Esophagus muscularis mucosa (tissue), 4 donors: ENCODE data around the gene HSCB. TPM values are rescaled to one million over a fixed set of nuclear protein-coding genes. Genes with fewer than 3 reads are reported as not detected.
"Not testable (repeated sequence)": the region's sequence is repeated elsewhere in the genome, so short reads cannot be mapped to it uniquely, and the experiment has no call there.

ENCODE experiments used
- DNase-seq: peaks from one replicate; pipeline ENCODE4 v3.0.0-alpha.2; 2017; ENCODE audit errors: extremely low spot score
- H3K27ac ChIP-seq, 4 donors: fragments of 200-600 bp; sonication (generic); replicated peaks in 1 of 4; 1 replicate in 3 of 4; 2 replicates in 1 of 4; pipeline ENCODE4 v1.5.1; 2016 to 2019; ENCODE audit warnings: mild to moderate bottlenecking in 1 of 4
- H3K27me3 ChIP-seq, 4 donors: fragments of 200-600 bp; sonication (generic); one replicate each; pipeline versions ENCODE4 v1.5.1 to v1.6.0; 2016 to 2019
- H3K36me3 ChIP-seq, 4 donors: fragments of 200-600 bp; sonication (generic); one replicate each; pipeline ENCODE4 v1.5.1; 2016 to 2019
- H3K4me1 ChIP-seq, 4 donors: fragments of 200-600 bp; sonication (generic); one replicate each; pipeline ENCODE4 v1.5.1; 2016 to 2019
- H3K4me3 ChIP-seq, 4 donors: fragments of 200-600 bp; sonication (generic); 1 replicate in 2 of 4; 2 replicates in 2 of 4; pipeline ENCODE4 v1.5.1; 2016 to 2019; ENCODE audit warnings: mild to moderate bottlenecking in 4 of 4, moderate library complexity in 1 of 4
- H3K9me3 ChIP-seq, 4 donors: fragments of 200-600 bp; sonication (generic); 1 replicate in 3 of 4; 2 replicates in 1 of 4; pipeline ENCODE4 v1.5.1; 2016 to 2019
- EP300 ChIP-seq: sonication (generic); formaldehyde crosslinking; IDR thresholded peaks from one replicate; pipeline ENCODE4 v1.6.1; 2017; ENCODE audit warnings: antibody characterized with exemption
- POLR2A ChIP-seq: fragments of 450-650 bp; IDR thresholded peaks from one replicate; pipeline ENCODE4 v1.6.1; 2017; ENCODE audit warnings: antibody characterized with exemption, moderate library complexity, mild to moderate bottlenecking, low read depth
- POLR2AphosphoS5 ChIP-seq, 2 donors: sonication (generic); formaldehyde crosslinking; IDR thresholded peaks; one replicate each; pipeline ENCODE4 v1.6.1; 2017; ENCODE audit warnings: antibody characterized with exemption in 2 of 2
- WGBS: methylation state at CpG from one replicate; pipeline ENCODE4 v1.1.5; 2018; 5-methylcytosine and 5-hydroxymethylcytosine counted together
- intact Hi-C: fragments of 100-400 bp; cut with DNase I; formaldehyde crosslinking; loops from one replicate; pipeline ENCODE4 v1.15.1; 2023
- total RNA-seq, 4 donors: library from RNA; depleted of rRNA; stranded (reverse); fragments of >200 nt; gene quantifications; one replicate each; pipeline versions ENCODE4 v1.1.0 to v1.2.1, GENCODE V29; 2016
- TF ChIP-seq, protein P1 (sequence below), 3 experiments: fragments of 200-600 bp in 2 of 3; fragments of 450-650 bp in 1 of 3; sonication (generic) in 2 of 3; IDR thresholded peaks; one replicate each; pipeline ENCODE4 v1.5.1; 2017 to 2019; ENCODE audit warnings: antibody characterized with exemption in 3 of 3, mild to moderate bottlenecking in 2 of 3, moderate library complexity in 1 of 3

The HSCB gene
- total RNA-seq, 4 donors from 2014 or later = 13.7 to 30.0 (median 15.7) TPM

DNA sequence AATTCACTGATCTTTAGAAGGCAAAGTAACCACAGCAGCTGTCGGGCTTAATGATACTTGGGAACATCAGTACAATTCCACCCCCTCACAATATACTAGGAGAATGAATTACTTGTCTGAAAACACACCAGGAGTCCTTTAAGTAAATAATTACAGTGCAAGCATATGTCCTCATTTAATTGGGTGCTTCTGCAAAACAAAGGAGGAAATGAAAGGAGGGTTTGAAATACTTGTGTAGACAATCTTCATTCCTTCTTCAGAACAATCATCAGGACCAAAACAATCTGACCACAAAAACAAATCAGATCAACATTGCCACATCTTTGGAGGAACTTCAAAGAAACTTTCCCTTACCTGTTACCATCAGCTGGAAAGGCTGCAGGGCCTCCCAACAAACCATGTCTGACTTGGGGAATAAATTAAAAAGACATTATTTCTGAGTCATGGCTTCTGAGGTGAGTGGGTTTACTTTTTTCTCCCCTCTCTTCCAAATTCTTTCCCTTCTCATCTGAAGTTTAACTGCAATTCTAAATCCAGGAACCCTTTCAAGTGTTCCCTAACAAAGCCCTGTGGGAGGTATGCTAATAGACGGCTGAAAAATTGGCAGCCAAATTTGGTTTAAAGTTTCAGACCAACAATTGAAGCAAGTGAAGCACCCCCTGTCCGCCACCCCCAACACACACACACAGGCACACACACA is 18.2 kb downstream of the HSCB start:
- Histone ChIP-seq H3K4me1 (no peaks in the 10 kb centered on the region), H3K27me3 (no peaks in the 10 kb centered on the region), H3K4me3 (no peak overlapping the region), H3K27ac (no peak overlapping the region), H3K36me3 (peaks cover 0 to 6% (median 0%) of the 10 kb centered on the region in 4 donors), H3K9me3 (no peaks in the 10 kb centered on the region)
- 73% methylated on average over 3 of the region's 3 CpGs for WGBS
- DNase-seq = no peak
- TF ChIP-seq, protein P1, sequence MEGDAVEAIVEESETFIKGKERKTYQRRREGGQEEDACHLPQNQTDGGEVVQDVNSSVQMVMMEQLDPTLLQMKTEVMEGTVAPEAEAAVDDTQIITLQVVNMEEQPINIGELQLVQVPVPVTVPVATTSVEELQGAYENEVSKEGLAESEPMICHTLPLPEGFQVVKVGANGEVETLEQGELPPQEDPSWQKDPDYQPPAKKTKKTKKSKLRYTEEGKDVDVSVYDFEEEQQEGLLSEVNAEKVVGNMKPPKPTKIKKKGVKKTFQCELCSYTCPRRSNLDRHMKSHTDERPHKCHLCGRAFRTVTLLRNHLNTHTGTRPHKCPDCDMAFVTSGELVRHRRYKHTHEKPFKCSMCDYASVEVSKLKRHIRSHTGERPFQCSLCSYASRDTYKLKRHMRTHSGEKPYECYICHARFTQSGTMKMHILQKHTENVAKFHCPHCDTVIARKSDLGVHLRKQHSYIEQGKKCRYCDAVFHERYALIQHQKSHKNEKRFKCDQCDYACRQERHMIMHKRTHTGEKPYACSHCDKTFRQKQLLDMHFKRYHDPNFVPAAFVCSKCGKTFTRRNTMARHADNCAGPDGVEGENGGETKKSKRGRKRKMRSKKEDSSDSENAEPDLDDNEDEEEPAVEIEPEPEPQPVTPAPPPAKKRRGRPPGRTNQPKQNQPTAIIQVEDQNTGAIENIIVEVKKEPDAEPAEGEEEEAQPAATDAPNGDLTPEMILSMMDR (IDR thresholded peaks at IDR 0.05) = no peak
- no peak for TF ChIP-seq EP300
- TF ChIP-seq POLR2AphosphoS5 (IDR thresholded peaks at IDR 0.05) = no peak
- no peak for TF ChIP-seq POLR2A
- intact Hi-C loops = no loop called here

DNA sequence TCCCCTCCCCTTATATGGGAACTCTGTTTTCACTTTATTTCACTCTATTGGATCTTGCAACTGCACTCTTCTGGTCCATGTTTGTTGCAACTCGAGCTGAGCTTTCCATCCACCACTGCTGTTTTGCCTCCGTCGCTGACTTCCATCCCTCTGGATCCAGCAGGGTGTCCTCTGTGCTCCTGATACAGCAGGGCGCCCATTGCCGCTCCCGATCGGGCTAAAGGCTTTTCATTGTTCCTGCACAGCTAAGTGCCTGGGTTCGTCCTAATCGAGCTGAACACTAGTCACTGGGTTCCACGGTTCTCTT is 19.6 kb downstream of the HSCB start:
- no peak overlapping the region for H3K4me3 ChIP-seq
- 91% methylated on average over 10 of the region's 10 CpGs for WGBS
- DNase-seq = no peak
- H3K36me3 ChIP-seq = peaks cover 0 to 3% (median 0%) of the 10 kb centered on the region in 4 donors
- TF ChIP-seq POLR2A (no peak), EP300 (no peak), POLR2AphosphoS5 (IDR thresholded peaks at IDR 0.05) (no peak)
- TF ChIP-seq, protein P1 (IDR thresholded peaks at IDR 0.05) = no peak
- no peak overlapping the region for H3K27ac ChIP-seq
- H3K4me1 ChIP-seq = no peaks in the 10 kb centered on the region
- H3K27me3 ChIP-seq = no peaks in the 10 kb centered on the region
- intact Hi-C loops = no loop called here
- no peaks in the 10 kb centered on the region for H3K9me3 ChIP-seq

DNA sequence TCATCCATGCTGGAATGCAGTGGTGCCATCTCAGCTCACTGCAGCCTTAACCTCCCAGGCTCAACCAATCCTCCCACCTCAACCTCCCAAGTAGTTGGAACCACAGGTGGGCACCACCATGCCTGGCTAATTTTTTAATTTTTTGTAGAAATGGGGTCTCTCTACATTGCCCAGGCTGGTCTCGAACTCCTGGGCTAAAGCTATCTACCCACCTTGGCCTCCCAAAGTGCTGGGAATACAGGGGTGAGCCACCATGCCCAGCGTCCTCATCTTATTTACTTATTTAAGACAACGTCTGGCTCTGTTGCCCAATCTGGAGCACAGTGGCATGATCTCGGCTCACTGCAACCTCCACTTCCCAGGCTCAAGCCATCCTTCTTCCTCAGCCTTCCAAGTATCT is 20.2 kb downstream of the HSCB start:
- H3K4me1 ChIP-seq, intact Hi-C loops, H3K27ac ChIP-seq, H3K4me3 ChIP-seq, H3K27me3 ChIP-seq, H3K36me3 ChIP-seq, H3K9me3 ChIP-seq, DNase-seq: not testable (repeated sequence)
- WGBS = 89% methylated on average over 4 of the region's 4 CpGs

DNA sequence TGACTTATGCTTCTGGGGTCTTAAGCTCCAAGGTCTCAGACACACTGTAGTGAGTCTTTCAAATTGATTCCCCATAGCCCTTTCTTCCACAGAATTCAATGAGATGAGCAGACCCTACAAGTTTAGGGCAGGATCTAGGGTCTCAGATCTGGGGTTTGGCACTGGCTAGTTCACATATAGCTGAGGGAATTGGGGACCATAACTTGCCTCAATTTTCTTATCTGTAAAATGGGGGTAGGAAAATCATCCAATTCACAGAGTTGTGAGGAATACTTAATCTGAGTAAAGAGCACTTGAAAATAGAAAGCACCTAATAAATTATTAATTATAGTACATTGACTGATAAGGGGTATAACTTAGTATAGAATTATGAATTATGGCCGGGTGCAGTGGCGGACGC is 24.8 kb downstream of the HSCB start:
- no peak overlapping the region for H3K27ac ChIP-seq
- H3K36me3 ChIP-seq = no peaks in the 10 kb centered on the region
- no peaks in the 10 kb centered on the region for H3K4me1 ChIP-seq
- H3K27me3 ChIP-seq = no peaks in the 10 kb centered on the region
- no peak overlapping the region for H3K4me3 ChIP-seq
- no peak for TF ChIP-seq POLR2A
- TF ChIP-seq, protein P1 (IDR thresholded peaks at IDR 0.05) = no peak
- TF ChIP-seq POLR2AphosphoS5 (IDR thresholded peaks at IDR 0.05) = no peak
- no peak for TF ChIP-seq EP300
- intact Hi-C loops = loop anchor here (1.0 kb wide), 1 partner anchor 13 kb away; no protein-coding TSS in a partner anchor
- WGBS = 78% methylated on average over 3 of the region's 3 CpGs
- no peaks in the 10 kb centered on the region for H3K9me3 ChIP-seq
- DNase-seq = no peak

DNA sequence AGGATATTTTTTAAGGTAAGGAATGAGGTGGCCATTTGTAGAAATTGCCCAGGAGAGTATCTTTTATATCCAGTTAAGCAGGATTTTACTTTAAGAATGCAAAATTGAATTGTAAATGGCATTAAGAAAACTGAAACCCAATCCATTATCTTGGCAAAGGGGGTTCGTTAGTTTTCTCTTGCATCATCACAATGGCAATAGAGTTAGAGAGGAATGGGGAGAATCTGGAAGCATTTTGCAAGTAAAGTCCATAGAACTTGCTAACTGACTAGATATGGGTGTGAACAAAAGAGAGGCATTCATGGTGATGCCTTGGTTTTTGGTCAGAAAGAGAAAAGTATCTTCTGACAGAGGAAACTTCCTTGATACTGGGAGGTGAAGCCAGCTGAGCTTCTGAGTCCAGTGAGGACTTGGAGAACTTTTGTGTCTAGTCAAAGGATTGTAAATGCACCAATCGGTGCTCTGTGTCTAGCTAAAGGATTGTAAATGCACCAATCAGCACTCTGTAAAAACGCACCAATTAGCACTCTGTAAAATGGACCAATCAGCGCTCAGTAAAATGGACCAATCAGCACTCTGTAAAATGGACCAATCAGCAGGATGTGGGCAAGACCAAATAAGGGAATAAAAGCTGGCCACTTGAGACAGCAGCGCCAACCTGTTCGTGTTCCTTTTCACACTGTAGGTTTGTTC is 27.0 kb downstream of the HSCB start:
- TF ChIP-seq POLR2AphosphoS5 (IDR thresholded peaks at IDR 0.05) (no peak), EP300 (no peak)
- TF ChIP-seq, protein P1 (IDR thresholded peaks at IDR 0.05) = no peak
- 89% methylated on average over 6 of the region's 6 CpGs for WGBS
- Histone ChIP-seq H3K4me3 (no peak overlapping the region), H3K36me3 (no peaks in the 10 kb centered on the region), H3K4me1 (peaks cover 3 to 11% (median 6%) of the 10 kb centered on the region in 4 donors), H3K27ac (no peak overlapping the region), H3K9me3 (no peaks in the 10 kb centered on the region), H3K27me3 (no peaks in the 10 kb centered on the region)
- intact Hi-C loops = no loop called here
- no peak for DNase-seq
